Lung (tissue), 12 donors: ENCODE measurements around the gene PTPRG. TPM values are rescaled to one million over a fixed set of nuclear protein-coding genes. Genes with fewer than 3 reads are reported as not detected.

Experiments
- ATAC-seq: fragments of 200-7000 bp; cut with Tn5 transposase; one replicate; pipeline ENCODE4 v1.9.1; 2020; ENCODE audit warnings: moderate number of reproducible peaks; ENCODE audit not compliant: insufficient read depth, low FRiP score
- DNase-seq, 3 donors: peaks; one replicate each; pipeline ENCODE4 v3.0.0-alpha.2; 2013 to 2017
- H3K27ac ChIP-seq, 2 donors: one replicate each; pipeline ENCODE4 v1.5.1; 2013; ENCODE audit warnings: mild to moderate bottlenecking in 2 of 2, moderate library complexity in 2 of 2, control low read depth in 1 of 2, inconsistent platforms in 1 of 2, low read depth in 1 of 2, low read length in 1 of 2
- H3K27me3 ChIP-seq, 3 donors: one replicate each; pipeline ENCODE4 v1.5.1; 2013; ENCODE audit warnings: low read length in 2 of 3; ENCODE audit not compliant: control insufficient read depth in 3 of 3, insufficient read depth in 3 of 3
- H3K36me3 ChIP-seq, 4 donors: one replicate each; pipeline ENCODE4 v1.5.1; 2013; ENCODE audit warnings: low read length in 4 of 4, mild to moderate bottlenecking in 1 of 4, moderate library complexity in 1 of 4; ENCODE audit not compliant: control insufficient read depth in 4 of 4, insufficient read depth in 4 of 4
- H3K4me1 ChIP-seq, 5 donors: one replicate each; pipeline ENCODE4 v1.5.1; 2013; ENCODE audit warnings: low read length in 5 of 5, mild to moderate bottlenecking in 2 of 5, moderate library complexity in 1 of 5; ENCODE audit not compliant: control insufficient read depth in 5 of 5, insufficient read depth in 5 of 5
- H3K4me3 ChIP-seq: one replicate; pipeline ENCODE4 v1.5.1; 2013; ENCODE audit warnings: mild to moderate bottlenecking, control low read depth, moderate library complexity
- H3K9ac ChIP-seq, 2 donors: one replicate each; pipeline ENCODE4 v1.5.1; 2013; ENCODE audit warnings: low read length in 2 of 2, control low read depth in 1 of 2; ENCODE audit not compliant: insufficient read depth in 1 of 2
- H3K9me3 ChIP-seq, 4 donors: one replicate each; pipeline ENCODE4 v1.5.1; 2013; ENCODE audit warnings: low read length in 3 of 4, mild to moderate bottlenecking in 1 of 4, moderate library complexity in 1 of 4; ENCODE audit not compliant: control insufficient read depth in 4 of 4, insufficient read depth in 3 of 4
- CTCF ChIP-seq: IDR thresholded peaks from 2 replicates; pipeline ENCODE4 v1.5.1; 2012; ENCODE audit warnings: mild to moderate bottlenecking; ENCODE audit errors: control extremely low read depth, extremely low read depth
- WGBS, 2 donors: extraction: QIAGEN DNeasy Blood & Tissue Kit; methylation state at CpG; one replicate each; pipeline ENCODE4 v1.1.7; 2013; 5-methylcytosine and 5-hydroxymethylcytosine counted together
- polyA plus RNA-seq, 2 donors: library from polyadenylated mRNA; stranded (reverse); fragments of 200-250 nt; gene quantifications; one replicate each; pipeline ENCODE4 v1.2.1, GENCODE V29; 2013
- total RNA-seq, 2 donors: library from RNA; depleted of rRNA in 1 of 2; stranded (reverse); fragments of >200 nt in 1 of 2; gene quantifications; one replicate each; pipeline ENCODE4 v1.2.1, GENCODE V29; 2014 to 2021
- donor health status: control.
- donor health status: control.
- donor health status: Bipolar disorder and iron deficiency.
- donor health status: healthy.
- donor health status: DM: yes; HTN: yes; CAD: no.

Gene PTPRG
- total and polyA plus RNA-seq, 4 donors, result 8.5 to 131 (median 75.9) TPM

DNA sequence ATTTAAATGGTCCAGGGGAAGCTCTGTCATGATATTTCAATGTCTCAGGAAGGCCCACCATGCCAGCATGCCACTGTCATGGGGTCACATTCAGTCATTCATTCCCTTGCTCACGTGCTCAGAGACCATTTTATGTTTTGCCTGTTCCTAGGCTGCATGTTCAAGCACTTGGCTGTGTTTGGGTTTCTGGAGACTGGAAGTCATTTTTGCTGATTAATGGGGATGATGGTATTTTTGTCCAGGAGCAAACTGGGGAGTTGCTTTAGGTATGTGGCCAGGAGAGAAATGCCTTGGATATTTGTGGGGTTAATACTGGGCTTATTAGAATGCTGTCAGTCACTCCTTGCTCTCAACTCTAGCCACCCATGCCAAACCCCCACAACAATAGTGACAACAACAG is 303.5 kb downstream of the PTPRG start:
- 76 to 85% methylated on average over 1 of the region's 1 CpG for WGBS, 2 donors
- DNase-seq (no peak), ATAC-seq (no peak)

GRCh38 chr3:61865466-61866152 is 304.2 kb downstream of the PTPRG start:
- Histone ChIP-seq H3K4me1 (peaks cover 0 to 14% (median 3%) of the 10 kb centered on the region in 5 donors), H3K4me3 (no peak overlapping the region), H3K9me3 (no peaks in the 10 kb centered on the region), H3K9ac (no peak overlapping the region), H3K36me3 (no peaks in the 10 kb centered on the region), H3K27me3 (no peaks in the 10 kb centered on the region), H3K27ac (no peak overlapping the region)
- DNase-seq (no peak), ATAC-seq (no peak)
- no peak for TF ChIP-seq CTCF
- WGBS, 2 donors, result 83 to 84% methylated on average over 6 of the region's 6 CpGs

More for the DNA sequence above, 303.5 kb downstream of the PTPRG start:
- H3K36me3 ChIP-seq, result no peaks in the 10 kb centered on the region
- peaks cover 0 to 14% (median 3%) of the 10 kb centered on the region in 5 donors for H3K4me1 ChIP-seq
- TF ChIP-seq CTCF, result no peak
- H3K4me3 ChIP-seq, result no peak overlapping the region
- H3K9me3 ChIP-seq, result no peaks in the 10 kb centered on the region
- H3K9ac ChIP-seq, result no peak overlapping the region
- H3K27me3 ChIP-seq, result no peaks in the 10 kb centered on the region
- no peak overlapping the region for H3K27ac ChIP-seq

GRCh38 chr3:61866153-61866542 is 304.8 kb downstream of the PTPRG start:
- Histone ChIP-seq H3K9ac (no peak overlapping the region), H3K27ac (no peak overlapping the region), H3K36me3 (no peaks in the 10 kb centered on the region), H3K9me3 (no peaks in the 10 kb centered on the region), H3K4me3 (no peak overlapping the region), H3K27me3 (no peaks in the 10 kb centered on the region), H3K4me1 (peaks cover 0 to 12% (median 3%) of the 10 kb centered on the region in 5 donors)
- ATAC-seq, result no peak
- WGBS, 2 donors, result 70 to 90% methylated on average over 2 of the region's 2 CpGs
- no peak for DNase-seq
- no peak for TF ChIP-seq CTCF
